Activated CD8-positive, alpha-beta T cell treated with anti-CD3 and anti-CD28 coated beads for 36 hours (primary cell): ENCODE data around the gene LGALS1. TPM values are rescaled to one million over a fixed set of nuclear protein-coding genes. Genes with fewer than 3 reads are reported as not detected.

Experiments
- ATAC-seq: fragments of 200-7000 bp; cut with Tn5 transposase; one replicate; pipeline ENCODE4 v1.10.0; 2021; ENCODE audit warnings: mild to moderate bottlenecking, moderate library complexity
- CTCF ChIA-PET: fragments of 350-600 bp; sonication (Branson Sonifier 250); formaldehyde crosslinking; loops from one replicate; lab custom pipeline; 2021; ENCODE audit warnings: antibody characterized with exemption; lab: Charles Lee
- POLR2A ChIA-PET: fragments of 350-600 bp; sonication (Branson Sonifier 250); formaldehyde crosslinking; loops from one replicate; lab custom pipeline; 2021; ENCODE audit warnings: antibody characterized with exemption; lab: Charles Lee
- DNase-seq: peaks from one replicate; pipeline ENCODE4 v3.0.0-alpha.2; 2020
- H3K27ac Mint-ChIP-seq: one replicate; pipeline ENCODE4 v1.8.0; 2021; ENCODE audit warnings: mild to moderate bottlenecking, mixed read lengths
- H3K27me3 Mint-ChIP-seq: one replicate; pipeline ENCODE4 v1.8.0; 2021; ENCODE audit warnings: mixed read lengths
- H3K36me3 Mint-ChIP-seq: one replicate; pipeline ENCODE4 v1.8.0; 2021; ENCODE audit warnings: low read depth, mixed read lengths
- H3K4me1 Mint-ChIP-seq: one replicate; pipeline ENCODE4 v1.8.0; 2021; ENCODE audit warnings: low read depth, mixed read lengths
- H3K4me3 Mint-ChIP-seq: one replicate; pipeline ENCODE4 v1.8.0; 2021; ENCODE audit warnings: mild to moderate bottlenecking, moderate library complexity, mixed read lengths
- H3K9me3 Mint-ChIP-seq: one replicate; pipeline ENCODE4 v1.8.0; 2021; ENCODE audit warnings: mixed read lengths
- intact Hi-C: fragments of 100-400 bp; cut with micrococcal nuclease; formaldehyde crosslinking; loops from one replicate; pipeline ENCODE4 v1.10.0; 2022
- total RNA-seq, 2 experiments: library from RNA; stranded (reverse); gene quantifications; one replicate each; pipeline ENCODE4 v1.2.3, GENCODE V29; 2021
- TF ChIP-seq, protein P1 (sequence below): fragments of 200-600 bp; IDR thresholded peaks from one replicate; pipeline ENCODE4 v1.8.0; 2022; ENCODE audit warnings: antibody characterized with exemption, mild to moderate bottlenecking

Gene LGALS1
- total RNA-seq, 2 experiments from 2014 or later = 247 to 261 TPM

DNA sequence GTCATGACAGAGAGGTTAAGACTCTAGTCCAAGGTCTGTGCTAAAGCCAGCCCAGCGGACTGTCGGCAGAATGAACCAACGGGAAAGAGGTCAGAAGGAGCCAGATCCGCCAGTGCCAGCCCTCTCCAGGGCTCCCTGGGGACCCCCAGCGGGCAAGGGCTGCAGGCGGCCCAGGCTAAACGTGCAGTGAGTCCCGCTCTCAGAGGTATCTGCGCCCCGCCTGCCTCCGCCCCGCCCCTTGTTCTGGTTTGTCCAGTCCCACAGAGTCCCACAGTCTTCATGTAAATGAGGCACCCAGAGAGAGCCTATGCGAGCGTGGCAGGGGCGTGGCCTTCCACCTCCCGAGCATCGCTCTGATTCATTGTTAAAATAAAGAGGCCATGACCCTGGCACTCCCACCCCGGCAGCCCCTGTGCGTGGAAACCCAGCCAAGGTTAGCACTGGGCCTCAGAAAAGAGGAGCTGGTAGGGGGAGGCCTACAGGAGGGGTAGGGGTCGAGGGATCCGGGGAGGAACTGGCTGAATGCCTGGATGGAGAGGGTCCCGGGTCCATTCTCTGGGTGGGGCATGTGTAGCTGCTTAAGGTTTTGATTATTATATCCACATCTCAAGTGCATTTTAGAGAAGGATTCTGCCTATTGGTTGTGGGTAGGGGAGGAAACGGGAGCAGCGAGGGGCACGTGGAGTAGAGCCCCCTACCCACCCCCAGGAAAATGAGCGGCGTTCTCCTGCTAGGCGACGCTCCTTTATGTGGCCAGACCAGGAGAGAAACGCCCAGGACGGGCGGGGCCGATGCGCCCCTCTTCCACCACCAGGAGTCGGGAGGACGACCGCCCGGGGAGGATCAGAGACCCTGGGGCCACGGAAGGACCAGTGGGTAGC, 21.5 kb downstream of the LGALS1 start, which contains the start of gene TRIOBP:
TRIOBP (plus strand) TSS at position 392 of the 881 bp plus-strand sequence. CDS start 4,318 bp downstream, outside the sequence.
- ATAC-seq = peak; percentile 99
- H3K4me3 Mint-ChIP-seq = peak within 1 kb of the TSS; percentile 65
- peaks cover 18% of the 10 kb centered on the region for H3K36me3 Mint-ChIP-seq
- TF ChIP-seq, protein P1, sequence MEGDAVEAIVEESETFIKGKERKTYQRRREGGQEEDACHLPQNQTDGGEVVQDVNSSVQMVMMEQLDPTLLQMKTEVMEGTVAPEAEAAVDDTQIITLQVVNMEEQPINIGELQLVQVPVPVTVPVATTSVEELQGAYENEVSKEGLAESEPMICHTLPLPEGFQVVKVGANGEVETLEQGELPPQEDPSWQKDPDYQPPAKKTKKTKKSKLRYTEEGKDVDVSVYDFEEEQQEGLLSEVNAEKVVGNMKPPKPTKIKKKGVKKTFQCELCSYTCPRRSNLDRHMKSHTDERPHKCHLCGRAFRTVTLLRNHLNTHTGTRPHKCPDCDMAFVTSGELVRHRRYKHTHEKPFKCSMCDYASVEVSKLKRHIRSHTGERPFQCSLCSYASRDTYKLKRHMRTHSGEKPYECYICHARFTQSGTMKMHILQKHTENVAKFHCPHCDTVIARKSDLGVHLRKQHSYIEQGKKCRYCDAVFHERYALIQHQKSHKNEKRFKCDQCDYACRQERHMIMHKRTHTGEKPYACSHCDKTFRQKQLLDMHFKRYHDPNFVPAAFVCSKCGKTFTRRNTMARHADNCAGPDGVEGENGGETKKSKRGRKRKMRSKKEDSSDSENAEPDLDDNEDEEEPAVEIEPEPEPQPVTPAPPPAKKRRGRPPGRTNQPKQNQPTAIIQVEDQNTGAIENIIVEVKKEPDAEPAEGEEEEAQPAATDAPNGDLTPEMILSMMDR = peak; percentile 46
- H3K27ac Mint-ChIP-seq = peak within 1 kb of the TSS; percentile 24
- H3K4me1 Mint-ChIP-seq = peaks cover 14% of the 10 kb centered on the region
- ChIA-PET POLR2A (interaction anchor here (0.8 to 2.1 kb wide), 8 partner anchors 10 to 89 kb away, joined by 3 to 11 read pairs (median 4); partner anchors contain the start of genes GGA1 and NOL12), CTCF (interaction anchor here (0.6 to 2.7 kb wide), 9 partner anchors 10 to 112 kb away, joined by 3 to 20 read pairs (median 4); partner anchors contain the start of gene NOL12)
- H3K9me3 Mint-ChIP-seq = no peaks in the 10 kb centered on the region
- H3K27me3 Mint-ChIP-seq = no peaks in the 10 kb centered on the region
- intact Hi-C loops = no loop called here
- peak; percentile 98 for DNase-seq

GRCh38 chr22:37697538-37697835, 22.1 kb downstream of the LGALS1 start:
- ATAC-seq = no peak
- TF ChIP-seq, protein P1 = no peak
- CTCF ChIA-PET = interaction anchor here (0.6 to 2.7 kb wide), 4 partner anchors 10 to 112 kb away, joined by 3 to 20 read pairs (median 4); no protein-coding TSS in a partner anchor

DNA sequence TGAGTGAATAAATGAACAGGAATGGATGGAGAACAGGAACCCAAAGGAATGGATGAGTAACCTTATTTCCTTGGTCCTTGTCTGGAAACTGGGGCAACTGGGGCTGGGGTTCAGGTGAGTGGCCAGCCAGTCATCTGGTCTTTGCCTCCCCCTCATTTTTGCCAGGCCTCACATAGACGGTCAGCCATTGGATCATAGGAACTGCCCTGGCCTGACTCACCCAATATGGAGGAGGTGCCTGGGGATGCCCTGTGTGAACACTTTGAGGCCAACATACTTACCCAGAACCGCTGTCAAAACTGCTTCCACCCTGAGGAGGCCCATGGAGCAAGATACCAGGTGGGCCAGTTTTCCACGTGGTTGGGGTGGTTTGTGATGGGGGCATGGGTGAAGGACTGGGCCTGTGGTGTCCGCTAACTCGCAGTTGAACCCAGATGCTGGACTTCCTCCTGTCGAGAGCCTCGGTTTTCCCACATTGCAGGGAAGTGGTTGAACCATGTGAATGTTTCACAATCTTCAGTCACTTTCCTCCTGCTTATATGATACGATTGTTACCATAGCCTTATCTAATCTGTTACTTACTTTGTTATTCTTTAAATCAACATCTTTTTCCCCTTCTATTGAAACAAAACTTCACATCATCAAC, 25.8 kb downstream of the LGALS1 start:
- intact Hi-C loops = no loop called here
- CTCF ChIA-PET = no interaction called here
- TF ChIP-seq, protein P1 = no peak
- DNase-seq (no peak), ATAC-seq (no peak)
- H3K9me3 Mint-ChIP-seq = no peaks in the 10 kb centered on the region
- H3K4me3 Mint-ChIP-seq = no peak overlapping the region
- peaks cover 8% of the 10 kb centered on the region for H3K36me3 Mint-ChIP-seq
- H3K27ac Mint-ChIP-seq = no peak overlapping the region
- peaks cover 8% of the 10 kb centered on the region for H3K4me1 Mint-ChIP-seq
- POLR2A ChIA-PET = no interaction called here
- H3K27me3 Mint-ChIP-seq = no peaks in the 10 kb centered on the region

More at GRCh38 chr22:37697538-37697835, 22.1 kb downstream of the LGALS1 start:
- Mint-ChIP-seq H3K4me1 (peaks cover 14% of the 10 kb centered on the region), H3K27ac (no peak overlapping the region), H3K36me3 (peaks cover 14% of the 10 kb centered on the region), H3K9me3 (no peaks in the 10 kb centered on the region), H3K27me3 (no peaks in the 10 kb centered on the region), H3K4me3 (peak overlapping the region; percentile 65)
- DNase-seq = no peak
- intact Hi-C loops = no loop called here
- POLR2A ChIA-PET = interaction anchor here (0.7 to 2.1 kb wide), 5 partner anchors 9 to 79 kb away, joined by 3 to 5 read pairs (median 3); partner anchors contain the start of gene NOL12

DNA sequence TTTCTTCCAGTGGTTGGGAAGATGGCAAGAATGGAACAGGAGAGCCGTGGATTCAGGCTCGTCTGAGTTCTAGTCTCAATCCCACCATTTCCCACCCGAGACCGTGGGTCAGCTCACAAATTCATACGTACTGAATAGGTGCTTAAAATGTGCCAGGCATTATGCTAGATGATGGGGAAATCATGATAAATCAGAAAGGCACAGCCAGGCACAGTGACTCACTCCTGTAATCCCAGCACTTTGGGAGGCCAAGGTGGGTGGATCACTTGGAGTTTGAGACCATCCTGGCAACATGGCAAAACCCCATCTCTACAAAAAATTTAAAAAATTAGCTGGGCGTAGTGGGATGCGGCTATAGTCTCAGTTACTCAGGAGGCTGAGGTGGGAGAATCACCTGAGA, 28.5 kb downstream of the LGALS1 start:
- CTCF ChIA-PET = no interaction called here
- Mint-ChIP-seq H3K4me3 (no peak overlapping the region), H3K36me3 (peaks cover 8% of the 10 kb centered on the region), H3K27ac (no peak overlapping the region), H3K4me1 (no peaks in the 10 kb centered on the region), H3K27me3 (no peaks in the 10 kb centered on the region), H3K9me3 (no peaks in the 10 kb centered on the region)
- intact Hi-C loops = no loop called here
- ATAC-seq (no peak), DNase-seq (no peak)
- POLR2A ChIA-PET = interaction anchor here (0.7 kb wide), 1 partner anchor 18 kb away, joined by 3 read pairs; the partner anchor contains the start of gene NOL12
- TF ChIP-seq, protein P1 = no peak
